GM12878 (cell line): ENCODE data around the gene SLC35F3. TPM values are rescaled to one million over a fixed set of nuclear protein-coding genes. Genes with fewer than 3 reads are reported as not detected.

ENCODE experiments used
- BCL11A ChIP-seq: IDR thresholded peaks from 2 replicates; pipeline ENCODE4 v1.6.1; 2011; ENCODE audit warnings: low read depth, low read length
- CBFB ChIP-seq: IDR thresholded peaks from 2 replicates; pipeline ENCODE4 v1.6.1; 2016; ENCODE audit warnings: antibody characterized with exemption, low read depth
- CBX3 ChIP-seq: fragments of 200-600 bp; sonication (generic); IDR thresholded peaks from 2 replicates; pipeline ENCODE4 v1.6.1; 2016; ENCODE audit warnings: low read depth, borderline replicate concordance
- CBX5 ChIP-seq: sonication (generic); IDR thresholded peaks from 2 replicates; pipeline ENCODE4 v1.6.1; 2016; ENCODE audit warnings: low read depth, moderate library complexity, mild to moderate bottlenecking, inconsistent platforms
- CREM ChIP-seq: IDR thresholded peaks from 2 replicates; pipeline ENCODE4 v1.6.1; 2014; ENCODE audit warnings: antibody characterized with exemption, low read depth
- DPF2 ChIP-seq: fragments of 450-650 bp; IDR thresholded peaks from 2 replicates; pipeline ENCODE4 v1.6.1; 2017; ENCODE audit warnings: mild to moderate bottlenecking
- ETV6 ChIP-seq, 2 experiments: fragments of 450-650 bp in 1 of 2; IDR thresholded peaks in 1 of 2; conservative IDR thresholded peaks in 1 of 2; 2 replicates each; pipeline ENCODE4 v1.6.1; 2014; ENCODE audit warnings: antibody characterized with exemption in 1 of 2, borderline replicate concordance in 1 of 2, low read depth in 1 of 2, mild to moderate bottlenecking in 1 of 2, moderate library complexity in 1 of 2
- EZH2 ChIP-seq: IDR thresholded peaks from 2 replicates; pipeline ENCODE4 v1.6.1; 2012; ENCODE audit warnings: low read depth, mild to moderate bottlenecking, control low read depth, inconsistent platforms, low read length, borderline replicate concordance; ENCODE audit not compliant: control insufficient read depth
- FOXM1 ChIP-seq: IDR thresholded peaks from 2 replicates; pipeline ENCODE4 v1.6.1; 2012; ENCODE audit warnings: low read depth, mild to moderate bottlenecking, inconsistent platforms, low read length, moderate library complexity
- GATAD2B ChIP-seq: fragments of 450-650 bp; conservative IDR thresholded peaks from 2 replicates; pipeline ENCODE4 v1.6.1; 2017; ENCODE audit warnings: low read depth, mild to moderate bottlenecking, moderate library complexity
- IKZF1 ChIP-seq: fragments of 450-650 bp; conservative IDR thresholded peaks from 2 replicates; pipeline ENCODE4 v1.6.1; 2017; ENCODE audit warnings: antibody characterized with exemption, mild to moderate bottlenecking
- IRF5 ChIP-seq: fragments of 450-650 bp; IDR thresholded peaks from 2 replicates; pipeline ENCODE4 v1.6.1; 2017; ENCODE audit warnings: borderline replicate concordance
- MLLT1 ChIP-seq: fragments of 450-650 bp; IDR thresholded peaks from 2 replicates; pipeline ENCODE4 v1.6.1; 2016; ENCODE audit warnings: mild to moderate bottlenecking
- PAX5 ChIP-seq: IDR thresholded peaks from 2 replicates; pipeline ENCODE4 v1.6.1; 2011; ENCODE audit warnings: low read depth, low read length, borderline replicate concordance
- RUNX3 ChIP-seq: IDR thresholded peaks from 2 replicates; pipeline ENCODE4 v1.6.1; 2012; ENCODE audit warnings: low read length, inconsistent platforms
- ZNF24 ChIP-seq: fragments of 450-650 bp; IDR thresholded peaks from 2 replicates; pipeline ENCODE4 v1.6.1; 2017; ENCODE audit warnings: antibody characterized with exemption, mild to moderate bottlenecking
- ZNF687 ChIP-seq: fragments of 450-650 bp; IDR thresholded peaks from 2 replicates; pipeline ENCODE4 v1.6.1; 2017; ENCODE audit warnings: mild to moderate bottlenecking, moderate library complexity
- polyA plus RNA-seq, 11 experiments: library from polyadenylated mRNA; depleted of rRNA in 4 of 11; unstranded in 6 of 11; stranded (reverse) in 5 of 11; fragments of >200 nt; fragmentation: Nextera tagmentation in 4 of 11; fragmentation: Illumina TruSeq in 1 of 11; extraction: Ambion mirVana in 4 of 11; extraction: Trizol in 1 of 11; gene quantifications; 1 replicate in 1 of 11; 2 replicates in 10 of 11; pipeline versions ENCODE4 v1.2.1 to v1.2.3, GENCODE V29; 2011 to 2016; ENCODE audit warnings: inconsistent platforms in 2 of 11, missing spikeins in 2 of 11, low read depth in 1 of 11
- total RNA-seq, 4 experiments: library from RNA; depleted of rRNA in 3 of 4; stranded (reverse); fragments of >200 nt in 3 of 4; fragmentation: Illumina TruSeq in 1 of 4; extraction: Trizol in 1 of 4; gene quantifications; 2 replicates each; pipeline versions ENCODE4 v1.2.1 to v1.2.3, GENCODE V29; 2013 to 2021
- TF ChIP-seq, protein P1 (sequence below): fragments of 450-650 bp; IDR thresholded peaks from 2 replicates; pipeline ENCODE4 v1.6.1; 2018; ENCODE audit warnings: borderline replicate concordance, mild to moderate bottlenecking; ENCODE audit not compliant: partially characterized antibody
- TF ChIP-seq, protein P2 (sequence below): fragments of 450-650 bp; IDR thresholded peaks from 2 replicates; pipeline ENCODE4 v1.6.1; 2017; ENCODE audit warnings: low read depth, mild to moderate bottlenecking, moderate library complexity

The SLC35F3 gene
- total and polyA plus RNA-seq, 10 of the 15 experiments (the other 5 are each of a cell fraction or from before 2014, with no cell fraction given): 1.0 to 8.6 (median 5.7) TPM

DNA sequence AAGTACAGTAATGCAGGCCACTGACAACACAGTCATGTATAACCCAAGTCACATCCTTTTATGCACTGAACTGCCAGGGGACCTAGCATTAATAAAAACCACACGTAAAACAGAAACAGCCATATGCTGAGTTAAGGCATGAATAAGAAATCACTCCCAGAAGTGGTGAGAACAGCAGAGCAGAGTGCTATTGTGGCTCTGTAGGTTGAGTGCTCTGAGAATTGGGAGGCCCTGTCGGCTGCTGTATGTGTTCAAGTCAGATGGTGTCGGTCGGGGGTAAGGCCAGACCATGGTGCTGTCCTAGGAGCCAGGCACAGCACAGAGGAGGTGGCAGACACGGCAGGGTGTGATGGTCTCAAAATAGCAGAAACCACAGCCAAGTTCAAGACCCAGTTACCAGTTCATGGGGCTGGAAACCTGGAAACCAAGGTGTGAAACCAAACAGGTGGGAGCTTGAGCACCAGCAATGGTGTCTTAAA, 342.2 kb downstream of the SLC35F3 start (continued):
- TF ChIP-seq, protein P1, sequence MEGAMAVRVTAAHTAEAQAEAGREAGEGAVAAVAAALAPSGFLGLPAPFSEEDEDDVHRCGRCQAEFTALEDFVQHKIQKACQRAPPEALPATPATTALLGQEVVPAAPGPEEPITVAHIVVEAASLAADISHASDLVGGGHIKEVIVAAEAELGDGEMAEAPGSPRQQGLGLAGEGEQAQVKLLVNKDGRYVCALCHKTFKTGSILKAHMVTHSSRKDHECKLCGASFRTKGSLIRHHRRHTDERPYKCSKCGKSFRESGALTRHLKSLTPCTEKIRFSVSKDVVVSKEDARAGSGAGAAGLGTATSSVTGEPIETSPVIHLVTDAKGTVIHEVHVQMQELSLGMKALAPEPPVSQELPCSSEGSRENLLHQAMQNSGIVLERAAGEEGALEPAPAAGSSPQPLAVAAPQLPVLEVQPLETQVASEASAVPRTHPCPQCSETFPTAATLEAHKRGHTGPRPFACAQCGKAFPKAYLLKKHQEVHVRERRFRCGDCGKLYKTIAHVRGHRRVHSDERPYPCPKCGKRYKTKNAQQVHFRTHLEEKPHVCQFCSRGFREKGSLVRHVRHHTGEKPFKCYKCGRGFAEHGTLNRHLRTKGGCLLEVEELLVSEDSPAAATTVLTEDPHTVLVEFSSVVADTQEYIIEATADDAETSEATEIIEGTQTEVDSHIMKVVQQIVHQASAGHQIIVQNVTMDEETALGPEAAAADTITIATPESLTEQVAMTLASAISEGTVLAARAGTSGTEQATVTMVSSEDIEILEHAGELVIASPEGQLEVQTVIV: no peak
- peak; percentile 55; the same call in 1 of the 2 replicates for TF ChIP-seq CBFB
- peak; percentile 61 for TF ChIP-seq BCL11A
- peak; percentile 14 for TF ChIP-seq ZNF687
- peak in 1 of 2 experiments; percentile 37; a peak in 1 of 4 replicates for TF ChIP-seq ETV6 (conservative IDR thresholded peaks at IDR 0.05 in 1 of 2, IDR thresholded peaks at IDR 0.05 in 1 of 2; ENCODE audit: borderline replicate concordance in 1 of 2, low read depth in 1 of 2)
- TF ChIP-seq CBX3: no peak
- TF ChIP-seq CBX5: peak; percentile 75; the same call in 1 of the 2 replicates
- TF ChIP-seq EZH2: no peak
- TF ChIP-seq MLLT1: peak; percentile 66
- peak; percentile 45 for TF ChIP-seq DPF2
- peak; percentile 37; the same call in 1 of the 2 replicates for TF ChIP-seq PAX5
- TF ChIP-seq RUNX3: peak; percentile 83
- 0 out of 2 replicates have a peak, but pooled peaks have one; percentile 20 for TF ChIP-seq ZNF24
- peak; percentile 58; the same call in 1 of the 2 replicates for TF ChIP-seq CREM
- TF ChIP-seq IKZF1: peak; percentile 86
- no peak for TF ChIP-seq IRF5
- 0 out of 2 replicates have a peak, but pooled peaks have one; percentile 44 for TF ChIP-seq FOXM1
- TF ChIP-seq, protein P2, sequence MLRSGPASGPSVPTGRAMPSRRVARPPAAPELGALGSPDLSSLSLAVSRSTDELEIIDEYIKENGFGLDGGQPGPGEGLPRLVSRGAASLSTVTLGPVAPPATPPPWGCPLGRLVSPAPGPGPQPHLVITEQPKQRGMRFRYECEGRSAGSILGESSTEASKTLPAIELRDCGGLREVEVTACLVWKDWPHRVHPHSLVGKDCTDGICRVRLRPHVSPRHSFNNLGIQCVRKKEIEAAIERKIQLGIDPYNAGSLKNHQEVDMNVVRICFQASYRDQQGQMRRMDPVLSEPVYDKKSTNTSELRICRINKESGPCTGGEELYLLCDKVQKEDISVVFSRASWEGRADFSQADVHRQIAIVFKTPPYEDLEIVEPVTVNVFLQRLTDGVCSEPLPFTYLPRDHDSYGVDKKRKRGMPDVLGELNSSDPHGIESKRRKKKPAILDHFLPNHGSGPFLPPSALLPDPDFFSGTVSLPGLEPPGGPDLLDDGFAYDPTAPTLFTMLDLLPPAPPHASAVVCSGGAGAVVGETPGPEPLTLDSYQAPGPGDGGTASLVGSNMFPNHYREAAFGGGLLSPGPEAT: peak; percentile 51; the same call in 1 of the 2 replicates
- TF ChIP-seq GATAD2B: peak; percentile 66; the same call in 1 of the 2 replicates
